GM12801 (cell line): ENCODE data around the gene SLC38A8.

Experiments
- TF ChIP-seq, protein P1 (sequence below): IDR thresholded peaks from one replicate; pipeline ENCODE4 v1.5.1; 2011; ENCODE audit warnings: control low read depth; ENCODE audit not compliant: insufficient read length; ENCODE audit errors: extremely low read depth

The SLC38A8 gene

DNA sequence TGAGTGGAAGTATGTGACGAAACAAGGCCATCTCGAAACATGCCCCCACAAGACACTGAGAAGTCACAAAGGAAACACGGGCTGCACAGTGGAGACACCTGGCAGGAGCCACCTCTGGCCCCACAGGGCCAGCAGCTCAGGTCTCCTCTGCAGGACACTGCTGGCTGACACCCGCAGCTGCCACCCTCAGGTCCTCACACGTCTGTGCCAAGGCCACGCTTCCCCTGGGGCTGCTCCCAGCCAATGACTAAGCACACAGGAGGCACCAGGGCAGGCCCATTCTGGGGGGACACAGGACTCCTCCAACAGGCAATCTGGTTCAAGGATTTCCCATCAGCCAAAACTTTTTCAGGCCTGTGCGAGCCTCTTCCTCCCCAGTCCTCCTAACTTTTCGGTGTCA is 37.8 kb upstream of the SLC38A8 start:
- TF ChIP-seq, protein P1, sequence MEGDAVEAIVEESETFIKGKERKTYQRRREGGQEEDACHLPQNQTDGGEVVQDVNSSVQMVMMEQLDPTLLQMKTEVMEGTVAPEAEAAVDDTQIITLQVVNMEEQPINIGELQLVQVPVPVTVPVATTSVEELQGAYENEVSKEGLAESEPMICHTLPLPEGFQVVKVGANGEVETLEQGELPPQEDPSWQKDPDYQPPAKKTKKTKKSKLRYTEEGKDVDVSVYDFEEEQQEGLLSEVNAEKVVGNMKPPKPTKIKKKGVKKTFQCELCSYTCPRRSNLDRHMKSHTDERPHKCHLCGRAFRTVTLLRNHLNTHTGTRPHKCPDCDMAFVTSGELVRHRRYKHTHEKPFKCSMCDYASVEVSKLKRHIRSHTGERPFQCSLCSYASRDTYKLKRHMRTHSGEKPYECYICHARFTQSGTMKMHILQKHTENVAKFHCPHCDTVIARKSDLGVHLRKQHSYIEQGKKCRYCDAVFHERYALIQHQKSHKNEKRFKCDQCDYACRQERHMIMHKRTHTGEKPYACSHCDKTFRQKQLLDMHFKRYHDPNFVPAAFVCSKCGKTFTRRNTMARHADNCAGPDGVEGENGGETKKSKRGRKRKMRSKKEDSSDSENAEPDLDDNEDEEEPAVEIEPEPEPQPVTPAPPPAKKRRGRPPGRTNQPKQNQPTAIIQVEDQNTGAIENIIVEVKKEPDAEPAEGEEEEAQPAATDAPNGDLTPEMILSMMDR = no peak

DNA sequence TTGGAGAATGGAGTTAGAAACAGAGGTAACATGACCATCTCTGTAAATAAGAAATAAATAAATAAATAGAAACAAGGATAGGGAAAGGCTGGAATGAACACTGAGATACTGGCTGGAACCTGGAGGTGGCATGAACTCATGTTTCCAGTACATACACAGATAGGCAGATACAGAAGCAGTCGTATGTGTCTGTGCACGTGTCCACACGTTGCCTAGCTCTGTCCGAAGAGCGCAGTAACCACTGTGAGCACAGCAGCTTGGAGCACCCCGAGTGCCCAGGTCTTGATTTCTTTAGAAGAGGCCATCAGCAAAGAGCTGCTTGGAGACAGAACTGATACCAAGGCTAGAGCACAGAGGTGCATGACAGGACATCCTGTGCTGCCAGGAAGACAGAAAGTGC is 37.1 kb upstream of the SLC38A8 start:
- TF ChIP-seq, protein P1 = no peak

DNA sequence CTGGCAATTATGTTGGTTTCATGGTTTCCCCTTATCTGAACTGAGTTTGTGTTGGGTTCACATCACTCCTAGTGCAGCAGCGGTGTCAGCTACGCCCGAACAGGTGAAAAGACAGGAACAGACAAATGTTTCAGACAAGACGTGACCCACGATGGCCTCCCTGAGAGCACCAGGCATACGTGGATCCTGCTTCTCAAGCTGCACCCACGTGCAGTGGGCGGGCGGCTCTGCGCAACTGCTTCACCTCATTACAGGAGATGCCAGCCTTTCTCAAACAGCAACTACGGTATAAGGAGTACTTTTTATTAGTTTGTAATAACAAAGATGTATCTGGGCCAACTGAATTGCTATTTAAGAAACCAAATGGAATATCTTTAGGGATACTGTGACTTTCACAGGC is 32.8 kb upstream of the SLC38A8 start:
- TF ChIP-seq, protein P1 = no peak

DNA sequence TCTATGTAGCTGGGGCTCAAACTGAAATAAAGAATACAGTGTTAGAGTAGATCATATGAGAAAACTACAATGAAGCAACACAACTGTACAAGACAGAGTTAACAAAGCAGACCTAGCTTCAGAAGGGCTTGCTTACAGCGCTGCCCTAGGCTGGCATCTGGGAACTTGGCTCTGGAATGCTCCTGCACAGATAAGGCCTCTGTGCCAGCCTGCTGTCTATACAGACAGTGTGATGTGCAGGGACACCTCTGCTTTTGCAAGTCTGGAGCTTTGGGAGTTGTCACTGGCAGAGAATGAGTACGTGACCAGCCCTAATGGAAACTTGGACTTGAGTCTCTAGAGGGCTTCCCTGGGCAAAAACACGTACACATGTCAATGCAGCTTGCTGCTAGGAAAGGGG is 32.1 kb upstream of the SLC38A8 start:
- TF ChIP-seq, protein P1 = no peak

DNA sequence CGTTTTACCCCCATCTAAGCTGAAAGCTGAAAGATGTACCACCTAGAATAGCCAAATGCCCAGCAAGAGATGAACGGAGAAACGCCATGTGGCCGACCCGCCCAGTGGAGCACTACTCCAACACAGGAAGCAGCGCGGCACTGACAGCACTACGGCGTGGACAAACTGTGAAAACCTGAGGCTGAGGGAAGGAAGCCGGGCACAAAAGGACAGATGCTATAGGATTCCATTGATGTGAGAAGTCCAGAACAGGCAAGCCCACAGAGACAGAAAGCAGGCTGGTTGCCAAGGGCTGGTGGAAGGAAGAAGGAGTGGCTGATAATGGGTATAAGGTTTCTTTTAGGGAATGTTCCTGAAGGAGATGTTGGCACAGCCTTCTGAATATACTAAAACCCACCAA is 29.4 kb upstream of the SLC38A8 start:
- TF ChIP-seq, protein P1 = no peak

DNA sequence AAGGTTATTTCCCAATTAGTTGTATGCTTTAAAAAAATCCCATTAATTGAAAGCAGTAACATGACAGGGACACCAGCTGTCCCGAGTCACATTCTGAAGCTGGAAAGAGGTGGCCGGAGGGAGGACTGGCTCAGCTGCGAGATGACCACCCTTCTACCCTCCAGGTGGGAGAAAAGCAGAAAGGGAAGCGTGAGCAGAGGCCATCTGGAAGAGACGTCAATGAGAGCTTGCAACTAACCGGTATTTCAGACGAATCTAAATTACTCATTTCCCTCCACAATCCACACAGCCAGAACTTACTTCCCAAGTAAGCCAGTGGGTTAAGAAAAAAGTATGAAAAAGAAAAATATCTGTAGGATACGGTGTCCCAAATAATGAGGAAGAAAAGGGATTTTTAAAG is 28.5 kb upstream of the SLC38A8 start:
- TF ChIP-seq, protein P1 = no peak

DNA sequence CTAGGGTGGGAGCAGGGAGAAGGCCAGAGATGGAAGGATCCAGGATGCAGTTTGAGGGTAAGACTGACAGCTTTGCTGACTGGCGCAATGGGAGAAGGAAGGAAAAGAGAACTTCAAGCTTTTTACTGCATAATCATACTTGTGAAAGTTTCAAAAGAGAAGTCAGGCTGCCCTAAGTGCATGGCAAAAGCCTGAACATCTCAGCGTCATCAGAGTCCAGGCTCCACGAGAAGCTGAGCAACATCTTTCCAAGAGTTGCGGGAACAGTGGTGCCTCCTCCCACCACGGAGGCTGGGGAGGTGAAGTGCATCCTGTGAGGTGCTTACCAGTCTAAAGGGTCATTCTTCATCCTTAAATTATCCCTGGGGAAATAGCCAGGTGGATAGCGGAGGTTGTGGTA is 26.9 kb upstream of the SLC38A8 start:
- TF ChIP-seq, protein P1 = no peak
